GM18502 (cell line): ENCODE data around the gene ADGRG4.
A peak's percentile ranks its signal among the peaks of the same experiment; 100 is the strongest.
"Not testable (repeated sequence)": the region's sequence is repeated elsewhere in the genome, so short reads cannot be mapped to it uniquely, and the experiment has no call there.

ENCODE experiments used
- ATAC-seq: cut with Tn5 transposase; IDR thresholded peaks from one replicate; pipeline ENCODE4 v1.9.1; 2021; ENCODE audit warnings: mild to moderate bottlenecking; ENCODE audit not compliant: unreplicated experiment, poor library complexity

Gene ADGRG4, protein sequence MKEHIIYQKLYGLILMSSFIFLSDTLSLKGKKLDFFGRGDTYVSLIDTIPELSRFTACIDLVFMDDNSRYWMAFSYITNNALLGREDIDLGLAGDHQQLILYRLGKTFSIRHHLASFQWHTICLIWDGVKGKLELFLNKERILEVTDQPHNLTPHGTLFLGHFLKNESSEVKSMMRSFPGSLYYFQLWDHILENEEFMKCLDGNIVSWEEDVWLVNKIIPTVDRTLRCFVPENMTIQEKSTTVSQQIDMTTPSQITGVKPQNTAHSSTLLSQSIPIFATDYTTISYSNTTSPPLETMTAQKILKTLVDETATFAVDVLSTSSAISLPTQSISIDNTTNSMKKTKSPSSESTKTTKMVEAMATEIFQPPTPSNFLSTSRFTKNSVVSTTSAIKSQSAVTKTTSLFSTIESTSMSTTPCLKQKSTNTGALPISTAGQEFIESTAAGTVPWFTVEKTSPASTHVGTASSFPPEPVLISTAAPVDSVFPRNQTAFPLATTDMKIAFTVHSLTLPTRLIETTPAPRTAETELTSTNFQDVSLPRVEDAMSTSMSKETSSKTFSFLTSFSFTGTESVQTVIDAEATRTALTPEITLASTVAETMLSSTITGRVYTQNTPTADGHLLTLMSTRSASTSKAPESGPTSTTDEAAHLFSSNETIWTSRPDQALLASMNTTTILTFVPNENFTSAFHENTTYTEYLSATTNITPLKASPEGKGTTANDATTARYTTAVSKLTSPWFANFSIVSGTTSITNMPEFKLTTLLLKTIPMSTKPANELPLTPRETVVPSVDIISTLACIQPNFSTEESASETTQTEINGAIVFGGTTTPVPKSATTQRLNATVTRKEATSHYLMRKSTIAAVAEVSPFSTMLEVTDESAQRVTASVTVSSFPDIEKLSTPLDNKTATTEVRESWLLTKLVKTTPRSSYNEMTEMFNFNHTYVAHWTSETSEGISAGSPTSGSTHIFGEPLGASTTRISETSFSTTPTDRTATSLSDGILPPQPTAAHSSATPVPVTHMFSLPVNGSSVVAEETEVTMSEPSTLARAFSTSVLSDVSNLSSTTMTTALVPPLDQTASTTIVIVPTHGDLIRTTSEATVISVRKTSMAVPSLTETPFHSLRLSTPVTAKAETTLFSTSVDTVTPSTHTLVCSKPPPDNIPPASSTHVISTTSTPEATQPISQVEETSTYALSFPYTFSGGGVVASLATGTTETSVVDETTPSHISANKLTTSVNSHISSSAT (N-terminal part only)

DNA sequence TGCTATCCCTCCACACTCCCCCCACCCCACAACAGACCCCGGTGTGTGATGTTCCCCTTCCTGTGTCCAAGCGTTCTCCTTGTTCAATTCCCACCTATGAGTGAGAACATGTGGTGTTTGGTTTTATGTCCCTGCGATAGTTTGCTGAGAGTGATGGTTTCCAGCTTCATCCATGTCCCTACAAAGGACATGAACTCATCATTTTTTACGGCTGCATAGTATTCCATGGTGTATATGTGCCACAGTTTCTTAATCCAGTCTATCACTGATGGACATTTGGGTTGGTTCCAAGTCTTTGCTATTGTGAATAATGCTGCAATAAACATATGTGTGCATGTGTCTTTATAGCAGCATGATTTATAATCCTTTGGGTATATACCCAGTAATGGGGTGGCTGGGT is at the start of gene ADGRG4:
ADGRG4 (plus strand) TSS at position 243 of the 400 bp plus-strand sequence. CDS start 7,815 bp downstream, outside the sequence.
- not testable (repeated sequence) for ATAC-seq

DNA sequence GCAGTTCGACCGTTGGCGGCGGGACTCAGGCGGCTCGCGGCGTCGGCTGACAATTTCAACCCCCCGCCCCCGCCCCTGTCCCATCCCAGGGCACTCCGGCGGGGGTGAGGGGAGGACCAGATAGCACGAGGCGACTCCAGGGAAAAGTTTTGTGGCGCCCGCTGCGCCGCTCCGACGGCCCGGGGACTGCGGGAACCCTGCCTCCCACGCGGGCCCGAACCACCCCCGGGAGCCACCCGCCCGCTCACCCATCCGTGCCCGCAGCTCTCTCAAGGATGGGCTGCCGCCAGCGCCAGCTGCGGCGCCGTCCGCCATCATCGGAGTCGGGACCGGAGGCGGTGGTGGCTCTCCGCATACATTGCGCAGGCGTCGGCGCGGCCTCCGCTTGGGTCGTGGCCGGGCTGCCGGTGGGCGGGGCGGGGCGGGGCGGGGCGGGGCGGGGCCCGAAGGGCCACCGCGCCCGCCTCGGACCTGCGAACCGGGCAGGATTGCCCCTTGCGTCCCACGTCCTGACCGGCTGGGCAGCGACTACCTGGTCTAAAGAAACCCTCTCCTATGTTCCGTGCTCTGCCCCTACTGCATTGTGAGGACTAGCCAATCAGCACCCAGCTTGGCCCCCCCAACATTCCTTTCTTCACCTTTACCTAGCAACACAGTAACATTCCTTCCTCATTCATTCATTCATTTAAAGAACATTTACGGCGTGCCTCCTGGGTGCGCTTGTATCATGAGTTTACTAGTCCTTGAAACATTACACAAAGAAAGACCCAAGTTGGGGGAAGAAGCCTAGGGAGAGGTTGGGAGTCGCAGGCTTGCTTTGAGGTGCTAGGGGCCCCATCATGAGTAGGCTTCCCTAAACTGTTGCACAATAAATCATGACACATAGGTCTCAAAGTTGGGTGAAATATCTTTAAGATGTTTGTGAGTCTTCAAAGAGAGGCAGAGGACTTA is 49.4 kb upstream of the ADGRG4 start, which contains the start of gene MAP7D3:
MAP7D3 (minus strand) TSS at position 360 of the 951 bp plus-strand sequence; CDS start at position 318, 42 bp downstream.
- ATAC-seq, result peak; percentile 82

DNA sequence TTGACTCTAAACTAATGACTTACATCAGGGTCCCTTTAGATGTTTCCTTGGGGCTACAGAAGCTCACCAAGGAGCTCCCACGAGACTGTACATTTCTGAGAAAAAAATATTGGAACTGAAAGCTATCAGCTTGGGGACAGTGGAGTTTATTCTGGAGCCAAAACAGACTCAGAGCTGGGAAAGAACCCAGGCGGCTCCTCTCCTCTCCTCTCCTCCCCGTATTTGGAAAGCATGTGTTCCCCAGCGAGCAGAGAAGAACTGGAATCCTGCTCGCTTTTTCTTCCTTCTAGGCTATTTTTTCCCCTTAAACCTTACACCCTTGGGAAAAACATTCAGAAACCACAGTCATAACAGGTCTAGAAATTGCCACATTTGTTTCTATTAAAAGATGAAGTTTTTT is 45.2 kb upstream of the ADGRG4 start:
- no peak for ATAC-seq

DNA sequence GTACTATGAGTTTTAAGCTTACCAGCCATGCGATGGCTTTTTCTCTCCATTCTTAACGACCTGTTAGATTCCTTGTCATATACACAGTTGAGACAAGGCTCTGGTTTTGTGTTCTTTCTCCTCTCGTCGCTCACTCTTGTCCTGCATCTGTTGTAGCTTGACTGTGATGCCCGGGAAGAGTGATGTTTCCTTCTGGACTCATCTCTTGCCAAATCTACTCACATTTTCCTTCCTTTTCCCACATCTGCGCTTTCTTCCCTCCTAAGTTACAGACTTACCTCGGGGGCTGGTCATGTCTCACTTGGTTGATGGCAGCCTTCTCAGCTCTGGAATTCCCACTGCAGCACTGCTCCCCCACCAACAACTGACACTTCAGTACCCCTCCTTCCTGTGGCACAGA is 44.7 kb upstream of the ADGRG4 start:
- no peak for ATAC-seq

DNA sequence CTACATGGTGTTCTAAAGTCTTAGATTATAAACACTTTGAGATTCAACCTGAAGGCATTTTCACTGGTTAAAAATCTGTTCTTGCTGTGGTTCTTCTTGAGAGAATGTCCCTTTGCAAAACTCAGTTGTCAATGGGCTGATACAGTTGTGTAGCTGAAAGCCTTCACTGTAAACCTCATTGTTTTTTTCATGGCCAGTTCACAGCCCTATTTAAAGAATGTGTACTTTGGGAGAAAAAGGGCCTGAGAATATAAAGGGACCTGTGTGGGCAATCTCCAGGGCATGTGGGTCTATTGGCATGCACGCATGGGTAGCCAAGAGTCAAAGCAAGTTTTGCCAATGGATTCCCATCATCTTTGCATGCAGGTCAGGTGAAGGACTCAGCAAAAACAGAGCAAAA is 41.8 kb upstream of the ADGRG4 start:
- no peak for ATAC-seq

DNA sequence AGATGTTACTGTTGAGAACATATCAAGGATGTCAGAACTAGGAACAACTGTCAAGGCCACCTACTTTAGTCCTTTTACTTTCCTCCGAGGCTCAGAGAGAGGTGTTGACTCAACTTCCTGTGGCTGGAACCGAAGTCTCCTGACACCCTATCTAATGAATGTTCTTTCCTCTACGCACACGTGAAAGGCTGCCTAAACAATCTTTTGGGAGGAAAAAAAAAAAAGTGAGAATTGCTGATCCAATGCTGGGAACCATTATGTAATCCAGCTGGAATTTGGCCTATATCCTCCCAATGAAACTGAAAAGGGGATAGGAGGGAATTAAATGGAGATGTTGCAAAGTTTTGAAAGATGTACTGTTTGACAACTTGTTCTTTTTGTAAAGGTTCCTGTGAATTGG is 41.2 kb upstream of the ADGRG4 start:
- no peak for ATAC-seq

DNA sequence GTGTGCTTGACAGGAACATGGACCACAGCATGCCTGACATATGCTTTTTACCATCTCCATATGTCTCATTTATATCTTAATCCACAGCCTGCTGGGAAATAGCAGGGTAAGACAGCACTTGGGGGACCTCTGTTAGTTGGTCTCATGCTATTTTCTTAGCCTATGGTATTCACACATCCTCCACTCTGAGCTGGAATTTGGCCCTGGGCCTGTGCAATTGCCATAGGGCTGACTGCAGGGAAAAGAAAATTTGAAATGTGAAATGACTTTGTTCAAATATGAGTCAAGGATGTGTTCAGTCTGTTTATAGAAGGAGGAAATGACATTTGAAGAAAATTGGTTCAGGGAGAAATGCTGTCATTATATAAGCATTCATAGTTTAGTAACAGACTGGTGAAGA is 40.0 kb upstream of the ADGRG4 start:
- ATAC-seq, result no peak

DNA sequence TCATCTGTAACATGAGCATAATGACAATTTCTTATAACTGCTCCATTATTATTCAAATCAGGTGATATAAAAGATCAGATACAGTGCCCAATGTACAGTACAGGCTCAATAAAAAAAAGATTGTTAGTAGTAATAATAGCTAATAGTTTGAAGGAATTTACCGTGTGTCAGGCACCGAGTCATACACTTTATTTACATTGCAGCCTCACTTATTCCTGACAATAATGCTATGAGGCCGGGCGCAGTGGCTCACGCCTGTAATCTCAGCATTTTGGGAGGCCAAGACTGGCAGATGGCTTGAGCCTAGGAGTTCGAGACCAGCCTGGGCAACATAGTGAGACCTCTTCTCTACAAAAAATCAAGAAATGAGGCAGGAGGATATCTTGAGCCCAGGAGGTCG is 39.4 kb upstream of the ADGRG4 start:
- ATAC-seq, result no peak

DNA sequence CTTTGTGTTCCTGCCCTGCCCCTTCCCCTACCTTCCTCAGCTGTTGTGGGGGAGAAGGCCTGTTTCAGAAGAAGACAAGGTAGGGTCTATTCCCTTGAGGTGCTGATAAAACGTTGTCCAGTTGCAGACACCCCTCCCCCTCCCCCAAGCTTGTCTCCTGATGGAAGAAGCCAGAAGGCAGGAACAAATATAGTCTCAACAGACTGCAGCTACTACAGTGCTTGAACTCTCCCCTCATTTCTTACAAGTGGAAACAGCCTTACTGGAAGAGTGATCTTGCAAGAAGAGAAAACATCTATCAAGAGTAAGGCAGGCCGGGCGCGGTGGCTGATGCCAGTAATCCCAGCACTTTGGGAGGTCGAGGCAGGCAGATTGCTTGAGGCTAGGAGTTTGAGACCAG is 38.5 kb upstream of the ADGRG4 start:
- no peak for ATAC-seq

DNA sequence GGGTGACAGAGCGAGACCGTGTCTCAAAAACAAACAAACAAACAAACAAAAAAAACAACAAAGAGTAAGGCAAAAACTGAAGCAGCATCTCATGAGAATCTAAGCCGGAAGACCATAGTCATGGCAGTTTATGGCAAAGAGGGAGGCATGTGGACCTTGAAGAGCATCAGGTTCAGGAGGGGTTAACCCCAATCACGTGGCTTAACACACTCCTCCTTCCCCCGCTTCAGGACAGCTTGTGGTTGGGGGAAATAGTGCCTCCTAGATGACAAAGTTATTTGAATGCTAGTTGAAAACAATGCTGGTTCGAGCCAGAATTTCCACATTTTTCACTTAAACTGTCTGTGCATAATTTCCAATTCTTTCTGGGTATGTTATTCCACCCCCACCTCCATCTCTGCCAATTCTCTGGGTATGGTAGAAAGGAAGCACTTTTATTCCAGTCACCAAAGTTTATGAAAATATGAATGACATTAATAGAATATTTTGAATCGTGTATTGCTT is 37.9 kb upstream of the ADGRG4 start:
- ATAC-seq, result no peak

DNA sequence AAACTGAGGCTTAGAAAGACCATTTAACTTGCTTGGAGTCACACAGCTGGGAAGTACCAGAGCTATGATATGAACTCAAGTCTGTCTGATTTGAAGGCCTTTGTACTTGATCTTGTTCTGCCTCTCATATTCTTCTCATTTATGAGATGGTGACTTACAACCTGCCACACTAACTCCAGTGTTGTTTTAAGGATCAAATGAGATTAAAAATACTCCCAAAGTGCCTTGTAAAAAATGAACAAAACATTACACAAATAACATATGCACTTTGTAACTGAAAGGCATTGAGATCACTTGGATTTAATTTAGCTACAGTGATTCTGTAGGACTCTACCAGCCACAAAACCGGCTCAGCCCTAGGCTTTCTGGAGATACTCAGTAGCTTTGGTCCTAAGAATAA is 33.9 kb upstream of the ADGRG4 start:
- no peak for ATAC-seq

DNA sequence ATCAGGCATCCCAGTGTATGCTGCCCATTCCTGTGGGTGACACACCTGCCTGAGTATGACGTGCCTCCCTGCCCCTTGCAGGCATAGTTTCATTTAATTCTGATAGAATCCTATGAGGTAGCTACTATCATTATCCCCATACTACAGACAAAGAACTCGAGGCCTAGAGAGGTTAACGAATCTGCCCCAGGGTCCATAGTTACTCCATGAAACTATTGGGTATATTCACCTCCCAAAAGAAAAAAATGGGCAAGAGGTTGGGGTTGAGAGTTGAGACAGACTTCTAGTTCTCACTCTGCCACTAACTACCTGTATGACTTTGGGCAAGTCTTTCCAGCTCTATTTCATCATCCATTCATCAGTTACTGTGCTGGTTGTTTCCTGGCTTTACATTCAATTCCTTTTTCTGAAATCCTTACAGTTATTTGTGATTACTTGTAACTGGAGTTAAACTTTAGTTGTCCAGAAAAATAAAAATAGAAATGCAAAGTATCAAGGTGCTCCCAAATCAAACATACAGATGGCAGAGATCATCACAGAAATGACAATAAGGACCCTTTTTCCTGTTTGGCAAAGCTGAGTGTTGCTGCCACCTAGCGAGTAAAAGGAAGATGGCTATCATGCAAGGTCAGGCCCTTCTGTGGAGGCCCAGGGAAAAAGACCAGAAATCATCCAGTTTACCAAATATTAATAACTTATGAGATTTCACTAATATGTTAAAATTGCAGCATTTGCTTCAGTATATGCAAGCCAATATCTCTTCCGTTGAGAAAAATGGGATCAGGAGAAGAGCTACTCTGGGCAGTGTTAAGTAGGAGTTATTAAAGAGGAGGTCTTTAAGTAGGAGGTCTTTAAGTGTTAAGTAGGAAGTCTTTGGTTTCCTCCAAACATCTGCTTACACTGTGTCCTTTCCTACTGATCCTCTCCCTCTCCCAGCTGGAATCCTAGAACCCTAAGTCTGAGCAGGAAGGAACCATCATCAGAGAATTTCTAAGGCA is 32.4 kb upstream of the ADGRG4 start:
- ATAC-seq, result peak; percentile 72

DNA sequence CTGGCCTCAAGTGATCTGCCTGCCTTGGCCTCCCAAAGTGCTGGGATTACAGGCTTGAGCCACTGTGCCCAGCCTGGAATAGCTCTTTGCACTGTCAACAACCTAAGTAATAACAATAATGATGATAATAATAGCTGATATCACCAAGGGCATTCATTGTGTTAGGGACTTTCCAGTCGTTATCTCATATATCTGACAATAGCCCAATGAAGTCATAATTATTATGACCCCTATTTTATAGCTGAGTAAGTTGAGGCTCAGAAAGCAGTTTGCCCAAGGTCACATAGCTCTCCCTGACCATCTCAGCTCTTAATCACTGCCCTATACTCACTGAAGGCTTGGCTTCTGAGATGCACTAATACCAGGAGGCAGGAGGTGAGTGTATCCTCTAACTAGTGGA is 30.8 kb upstream of the ADGRG4 start:
- no peak for ATAC-seq

DNA sequence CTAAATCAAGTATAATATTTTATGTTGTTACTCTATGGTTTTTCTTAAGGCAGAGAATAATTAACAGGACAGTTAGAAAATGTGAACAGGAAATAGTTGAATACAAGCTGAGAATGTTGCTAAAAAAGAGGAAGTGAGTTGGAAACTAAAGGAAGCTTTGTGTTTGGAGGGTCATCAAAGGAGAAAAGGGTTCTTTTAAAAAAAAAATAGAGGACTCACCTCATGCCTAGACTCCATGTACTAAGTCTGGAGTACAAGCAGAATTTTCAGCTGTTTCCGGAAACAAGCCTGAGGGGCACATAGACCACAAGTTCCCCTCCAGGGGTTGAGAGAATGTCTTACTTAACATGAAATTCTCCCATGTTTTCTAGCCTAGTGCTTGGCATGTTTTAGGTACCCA is 29.5 kb upstream of the ADGRG4 start:
- peak; percentile 47 for ATAC-seq

DNA sequence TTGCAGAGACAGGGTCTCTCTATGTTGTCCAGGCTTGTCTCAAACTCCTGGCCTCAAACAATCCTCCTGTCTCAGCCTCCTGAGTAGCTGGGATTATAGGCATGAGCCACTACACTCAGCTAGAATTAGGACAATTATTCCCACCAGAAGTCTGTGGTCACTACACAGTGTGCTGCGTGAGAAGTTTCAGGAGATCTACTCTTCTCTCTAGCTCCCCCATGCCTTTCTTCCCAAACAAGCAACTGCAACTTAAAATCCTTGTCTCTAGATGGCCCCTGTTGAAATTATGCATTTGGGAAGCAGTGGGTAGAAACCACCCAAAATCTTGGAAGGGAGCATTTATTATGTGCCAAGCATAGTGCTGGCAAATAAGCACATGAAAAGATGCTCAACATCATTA is 28.4 kb upstream of the ADGRG4 start:
- ATAC-seq, result no peak

DNA sequence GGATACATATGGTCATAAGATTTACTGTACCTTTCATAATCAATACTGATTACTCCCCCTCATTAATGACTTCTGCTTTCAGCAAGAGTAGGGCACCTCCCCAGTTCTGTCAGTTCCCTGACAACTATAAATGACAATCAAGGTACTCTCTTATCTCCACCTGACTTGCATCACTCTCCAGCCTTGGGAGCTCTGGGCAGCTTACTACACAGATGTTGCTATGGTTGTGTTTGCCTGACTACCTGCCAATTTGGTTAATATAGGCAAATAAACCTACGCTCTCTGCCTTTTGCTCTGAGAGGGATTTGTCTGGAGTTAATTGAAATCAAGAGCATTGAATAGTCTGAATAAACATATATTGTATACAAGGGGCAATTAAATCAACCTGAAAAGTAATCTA is 26.8 kb upstream of the ADGRG4 start:
- no peak for ATAC-seq

DNA sequence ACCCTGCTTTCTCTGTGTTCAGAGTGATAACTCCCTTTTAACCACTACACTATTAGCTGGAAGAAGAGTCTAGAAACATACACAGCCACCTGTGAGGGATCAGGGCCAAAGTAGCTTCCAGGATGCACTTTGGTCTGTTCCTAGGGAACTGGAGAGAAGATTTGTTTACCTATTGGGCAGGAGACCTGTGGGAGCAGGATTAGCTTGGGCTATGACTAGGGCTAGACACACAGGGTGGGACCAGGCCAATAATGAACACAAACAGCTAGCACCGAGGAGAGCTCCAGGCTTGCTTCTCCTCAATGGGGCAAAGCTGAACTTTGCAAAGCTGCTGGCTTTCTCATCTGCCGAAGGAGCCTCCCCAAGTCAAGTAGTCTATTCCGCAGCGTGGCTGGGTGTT is 25.2 kb upstream of the ADGRG4 start:
- ATAC-seq, result no peak

DNA sequence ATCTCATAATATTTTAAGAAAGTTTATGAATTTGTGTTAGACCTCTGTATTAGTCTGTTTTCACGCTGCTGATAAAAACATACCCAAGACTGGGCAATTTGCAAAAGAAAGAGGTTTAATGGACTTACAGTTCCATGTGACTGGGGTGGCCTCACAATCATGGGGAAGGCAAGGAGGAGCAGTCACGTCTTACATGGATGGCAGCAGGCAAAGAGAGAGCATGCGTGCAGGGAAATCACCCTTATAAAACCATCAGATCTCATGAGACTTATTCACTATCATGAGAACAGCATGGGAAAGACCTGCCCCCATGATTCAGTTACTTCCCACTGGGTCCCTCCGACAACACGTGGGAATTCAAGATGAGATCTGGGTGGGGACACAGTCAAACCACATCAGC is 14.4 kb upstream of the ADGRG4 start:
- not testable (repeated sequence) for ATAC-seq
